Transverse colon (tissue), 4 donors: Measurements from ENCODE around the gene LRIT3. TPM values are rescaled to one million over a fixed set of nuclear protein-coding genes. Genes with fewer than 3 reads are reported as not detected.

ENCODE experiments used
- DNase-seq: peaks from one replicate; pipeline ENCODE4 v3.0.0-alpha.2; 2019
- H3K27ac ChIP-seq, 4 donors: fragments of 200-600 bp; sonication (generic); 2 replicates each; pipeline ENCODE4 v1.5.1; 2016 to 2018; ENCODE audit warnings: inconsistent platforms in 4 of 4
- H3K27me3 ChIP-seq: fragments of 200-600 bp; sonication (generic); 2 replicates; pipeline ENCODE4 v1.5.1; 2017; ENCODE audit warnings: inconsistent platforms
- H3K36me3 ChIP-seq, 4 donors: fragments of 200-600 bp; sonication (generic); 2 replicates each; pipeline ENCODE4 v1.5.1; 2017 to 2019; ENCODE audit warnings: inconsistent platforms in 4 of 4
- H3K4me1 ChIP-seq, 4 donors: fragments of 200-600 bp; sonication (generic); 2 replicates each; pipeline ENCODE4 v1.5.1; 2017 to 2020; ENCODE audit warnings: inconsistent platforms in 4 of 4
- H3K4me3 ChIP-seq, 4 donors: fragments of 200-600 bp; sonication (generic); 1 replicate in 1 of 4; 2 replicates in 3 of 4; pipeline versions ENCODE4 v1.5.1 to v1.6.1; 2017 to 2019; ENCODE audit warnings: inconsistent platforms in 4 of 4
- H3K9me3 ChIP-seq, 2 donors: fragments of 200-600 bp; sonication (generic); 2 replicates each; pipeline ENCODE4 v1.5.1; 2017 to 2019; ENCODE audit warnings: inconsistent platforms in 2 of 2
- EP300 ChIP-seq: sonication (generic); formaldehyde crosslinking; IDR thresholded peaks from one replicate; pipeline ENCODE4 v1.6.1; 2017; ENCODE audit warnings: antibody characterized with exemption, low read depth
- POLR2A ChIP-seq: fragments of 450-650 bp; IDR thresholded peaks from one replicate; pipeline ENCODE4 v1.6.1; 2016; ENCODE audit warnings: antibody characterized with exemption, mild to moderate bottlenecking, moderate library complexity
- POLR2AphosphoS5 ChIP-seq, 3 donors: sonication (generic); formaldehyde crosslinking; IDR thresholded peaks; one replicate each; pipeline ENCODE4 v1.6.1; 2016; ENCODE audit warnings: antibody characterized with exemption in 3 of 3
- WGBS, 2 donors: methylation state at CpG; one replicate each; pipeline ENCODE4 v1.1.5; 2018; ENCODE audit warnings: low coverage in 1 of 2; 5-methylcytosine and 5-hydroxymethylcytosine counted together
- in situ Hi-C, 4 donors: fragments of 200-750 bp; cut with MboI; loops; one replicate each; pipeline versions ENCODE4 v1.15.0 to v1.15.1; 2017; ENCODE audit warnings: low sequenced_read_pairs in 3 of 4, low pct_ligation_motif_present in 1 of 4, low pct_unique_long_range_greater_than_20kb in 1 of 4
- intact Hi-C: fragments of 100-400 bp; cut with DNase I; formaldehyde crosslinking; loops from one replicate; pipeline ENCODE4 v1.15.1; 2023; ENCODE audit warnings: low total_unique reads
- total RNA-seq, 4 donors: library from RNA; depleted of rRNA; stranded (reverse); fragments of >200 nt; gene quantifications; one replicate each; pipeline ENCODE4 v1.1.0, GENCODE V29; 2016
- TF ChIP-seq, protein P1 (sequence below), 5 experiments: fragments of 200-600 bp in 3 of 5; fragments of 450-650 bp in 2 of 5; sonication (generic) in 3 of 5; IDR thresholded peaks; 1 replicate in 2 of 5; 2 replicates in 3 of 5; pipeline ENCODE4 v1.5.1; 2016 to 2017; ENCODE audit warnings: antibody characterized with exemption in 5 of 5, inconsistent platforms in 3 of 5, mild to moderate bottlenecking in 2 of 5, moderate library complexity in 1 of 5

LRIT3 gene
- total RNA-seq, 4 donors from 2014 or later, result 0.14 to 0.16 TPM; not detected in 2

DNA sequence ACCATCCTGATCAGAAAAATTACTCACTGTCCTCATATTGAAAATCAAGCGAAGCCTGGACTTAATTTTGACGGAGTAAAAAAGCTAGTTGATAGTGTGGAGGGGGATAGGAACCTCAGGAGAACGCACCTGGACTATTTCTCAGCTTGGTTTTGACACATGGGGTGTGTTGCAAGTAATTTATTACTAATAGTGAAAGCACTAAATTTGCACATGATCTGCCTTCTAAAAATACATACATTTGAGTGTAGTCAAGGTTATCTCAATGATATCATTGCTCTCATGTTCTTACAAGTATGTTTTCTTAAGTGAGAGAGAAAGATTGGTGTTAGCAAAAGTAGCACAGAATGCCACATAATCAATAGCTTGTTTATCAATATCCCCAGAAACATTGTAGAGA lies 29.5 kb downstream of the LRIT3 start:
- intact Hi-C loops (no loop called here), in situ Hi-C loops (no loop called here)
- no peaks in the 10 kb centered on the region for H3K4me1 ChIP-seq
- no peaks in the 10 kb centered on the region for H3K9me3 ChIP-seq
- TF ChIP-seq, protein P1, sequence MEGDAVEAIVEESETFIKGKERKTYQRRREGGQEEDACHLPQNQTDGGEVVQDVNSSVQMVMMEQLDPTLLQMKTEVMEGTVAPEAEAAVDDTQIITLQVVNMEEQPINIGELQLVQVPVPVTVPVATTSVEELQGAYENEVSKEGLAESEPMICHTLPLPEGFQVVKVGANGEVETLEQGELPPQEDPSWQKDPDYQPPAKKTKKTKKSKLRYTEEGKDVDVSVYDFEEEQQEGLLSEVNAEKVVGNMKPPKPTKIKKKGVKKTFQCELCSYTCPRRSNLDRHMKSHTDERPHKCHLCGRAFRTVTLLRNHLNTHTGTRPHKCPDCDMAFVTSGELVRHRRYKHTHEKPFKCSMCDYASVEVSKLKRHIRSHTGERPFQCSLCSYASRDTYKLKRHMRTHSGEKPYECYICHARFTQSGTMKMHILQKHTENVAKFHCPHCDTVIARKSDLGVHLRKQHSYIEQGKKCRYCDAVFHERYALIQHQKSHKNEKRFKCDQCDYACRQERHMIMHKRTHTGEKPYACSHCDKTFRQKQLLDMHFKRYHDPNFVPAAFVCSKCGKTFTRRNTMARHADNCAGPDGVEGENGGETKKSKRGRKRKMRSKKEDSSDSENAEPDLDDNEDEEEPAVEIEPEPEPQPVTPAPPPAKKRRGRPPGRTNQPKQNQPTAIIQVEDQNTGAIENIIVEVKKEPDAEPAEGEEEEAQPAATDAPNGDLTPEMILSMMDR (IDR thresholded peaks at IDR 0.05), result no peak
- no peak for TF ChIP-seq POLR2A
- no peak for TF ChIP-seq POLR2AphosphoS5 (IDR thresholded peaks at IDR 0.05)
- no peak for TF ChIP-seq EP300
- 63 to 79% methylated on average over 3 of the region's 3 CpGs for WGBS, 2 donors
- no peaks in the 10 kb centered on the region for H3K36me3 ChIP-seq
- DNase-seq, result no peak
- no peak overlapping the region for H3K4me3 ChIP-seq
- no peak overlapping the region for H3K27ac ChIP-seq
- H3K27me3 ChIP-seq, result no peaks in the 10 kb centered on the region

DNA sequence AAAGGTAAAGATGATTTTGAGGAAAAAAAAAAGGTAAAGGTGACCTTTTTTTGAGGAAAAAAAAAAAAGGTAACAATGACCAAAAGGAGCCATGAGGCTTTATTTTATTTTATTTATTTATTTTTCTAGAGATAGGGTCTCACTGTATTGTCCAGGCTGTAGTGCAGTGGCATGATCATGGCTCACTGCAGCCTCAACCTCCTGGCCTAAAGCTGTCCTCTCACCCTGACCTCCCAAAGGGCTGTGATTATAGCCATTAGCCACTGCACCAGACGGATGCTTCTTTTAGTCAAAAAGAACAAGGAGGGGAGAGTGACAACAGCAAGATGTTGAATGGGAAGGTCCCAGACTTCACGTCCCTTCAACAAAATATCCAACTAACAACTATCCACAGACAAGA lies 30.4 kb downstream of the LRIT3 start:
- intact Hi-C loops, result no loop called here
- no peaks in the 10 kb centered on the region for H3K4me1 ChIP-seq
- 79 to 83% methylated on average over 2 of the region's 2 CpGs for WGBS, 2 donors
- H3K27ac ChIP-seq, result no peak overlapping the region
- TF ChIP-seq POLR2A, result no peak
- TF ChIP-seq POLR2AphosphoS5 (IDR thresholded peaks at IDR 0.05), result no peak
- TF ChIP-seq EP300, result no peak
- TF ChIP-seq, protein P1 (IDR thresholded peaks at IDR 0.05), result no peak
- H3K4me3 ChIP-seq, result no peak overlapping the region
- no peaks in the 10 kb centered on the region for H3K27me3 ChIP-seq
- no peaks in the 10 kb centered on the region for H3K9me3 ChIP-seq
- DNase-seq, result no peak
- no peaks in the 10 kb centered on the region for H3K36me3 ChIP-seq
- in situ Hi-C loops, result no loop called here

DNA sequence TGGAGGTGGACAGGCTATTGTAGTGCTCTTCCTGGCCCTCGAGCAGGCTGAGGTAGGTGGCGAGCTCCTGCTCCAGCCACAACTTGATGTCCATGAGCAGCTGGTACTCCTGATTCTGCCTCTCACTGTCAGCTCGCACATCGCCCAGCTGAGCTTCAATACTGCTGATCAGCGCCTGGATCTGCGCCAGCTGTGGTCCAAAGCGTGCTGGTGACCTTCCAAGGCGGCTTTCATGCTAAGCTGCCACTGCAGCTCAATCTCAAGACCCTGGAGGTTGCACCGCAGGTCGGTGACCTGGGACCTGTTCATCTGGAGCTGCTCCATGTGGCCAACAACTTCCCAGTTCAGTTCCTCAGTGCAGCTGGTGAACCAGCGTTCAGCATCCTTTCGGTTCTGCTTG lies 31.2 kb downstream of the LRIT3 start:
- no peak overlapping the region for H3K27ac ChIP-seq
- 82% methylated on average over 12 of the region's 12 CpGs; no CpG with 5 or more reads in 1 of the 2 donors for WGBS, 2 donors
- H3K27me3 ChIP-seq, result no peaks in the 10 kb centered on the region
- no peaks in the 10 kb centered on the region for H3K36me3 ChIP-seq
- intact Hi-C loops, result no loop called here
- H3K9me3 ChIP-seq, result no peaks in the 10 kb centered on the region
- no peak overlapping the region for H3K4me3 ChIP-seq
- no peak for TF ChIP-seq POLR2AphosphoS5 (IDR thresholded peaks at IDR 0.05)
- no peak for TF ChIP-seq EP300
- TF ChIP-seq POLR2A, result no peak
- TF ChIP-seq, protein P1 (IDR thresholded peaks at IDR 0.05), result no peak
- in situ Hi-C loops, result no loop called here
- no peaks in the 10 kb centered on the region for H3K4me1 ChIP-seq
- no peak for DNase-seq

GRCh38 chr4:109879636-109880314 lies 31.9 kb downstream of the LRIT3 start:
- WGBS, 2 donors, result 89 to 100% methylated on average over 2 to 7 of the region's 7 CpGs
- DNase-seq, result no peak
- no peaks in the 10 kb centered on the region for H3K9me3 ChIP-seq
- H3K36me3 ChIP-seq, result no peaks in the 10 kb centered on the region
- no peak overlapping the region for H3K4me3 ChIP-seq
- in situ Hi-C loops (no loop called here), intact Hi-C loops (no loop called here)
- no peak overlapping the region for H3K27ac ChIP-seq
- no peak for TF ChIP-seq EP300
- no peak for TF ChIP-seq POLR2AphosphoS5 (IDR thresholded peaks at IDR 0.05)
- TF ChIP-seq, protein P1 (IDR thresholded peaks at IDR 0.05), result no peak
- TF ChIP-seq POLR2A, result no peak
- H3K27me3 ChIP-seq, result no peaks in the 10 kb centered on the region
- H3K4me1 ChIP-seq, result no peaks in the 10 kb centered on the region
